GM23248 (cell line): ENCODE data around the gene ESPN.
"Not testable (repeated sequence)": the region's sequence is repeated elsewhere in the genome, so short reads cannot be mapped to it uniquely, and the experiment has no call there.

Experiments used
- EZH2 ChIP-seq: fragments of 200-600 bp; sonication (generic); IDR thresholded peaks from 2 replicates; pipeline ENCODE4 v1.6.1; 2018; ENCODE audit warnings: antibody characterized with exemption, mild to moderate bottlenecking; ENCODE audit not compliant: insufficient read depth, poor library complexity, severe bottlenecking
- EZH2phosphoT487 ChIP-seq: fragments of 200-600 bp; sonication (generic); IDR thresholded peaks from 2 replicates; pipeline ENCODE4 v1.6.1; 2018; ENCODE audit warnings: antibody characterized with exemption, moderate library complexity, mild to moderate bottlenecking, low read depth; ENCODE audit not compliant: insufficient read depth

- not testable (repeated sequence) for TF ChIP-seq EZH2phosphoT487, EZH2
Measured at GRCh38 chr1:6429660-6430411, 5.3 kb downstream of the ESPN start.
